ENCODE measurements around the gene ARMH4. TPM values are rescaled to one million over a fixed set of nuclear protein-coding genes. Genes with fewer than 3 reads are reported as not detected.

Gene ARMH4
- total RNA-seq, 6 experiments from 2014 or later, result 2.6 to 6.5 (median 3.7) TPM

DNA sequence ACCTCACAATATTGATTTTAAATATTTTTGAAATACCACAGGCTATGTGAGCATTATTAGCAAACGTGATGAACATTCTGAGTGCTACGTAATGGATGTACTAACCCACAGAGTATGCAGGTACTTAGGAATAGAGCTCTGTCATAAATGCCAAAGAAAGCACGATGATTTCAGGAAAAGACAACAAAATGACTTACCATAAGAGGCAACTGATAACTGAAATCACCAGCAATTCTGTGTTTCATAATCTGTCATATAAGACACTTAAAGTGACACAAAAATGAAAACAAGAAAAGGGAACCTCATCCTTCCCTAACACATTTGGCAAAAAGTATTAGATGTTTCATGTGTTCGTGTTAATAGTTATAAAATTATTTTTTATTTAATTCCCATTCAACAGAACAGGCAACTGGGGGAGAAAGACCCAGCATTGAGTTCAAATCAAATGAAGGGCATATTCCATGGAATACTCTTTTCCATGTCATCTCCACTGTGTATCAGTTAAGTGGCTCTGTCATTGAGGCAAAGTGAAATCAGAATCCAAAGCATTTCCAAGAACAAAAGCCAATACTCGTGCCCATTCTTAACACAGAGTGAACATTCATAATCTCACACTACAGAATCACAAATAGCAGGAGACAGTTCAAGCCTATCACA lies 30.4 kb downstream of the ARMH4 start:
- no peaks in the 10 kb centered on the region for H3K36me3 Mint-ChIP-seq (ENCODE audit: low read depth)
- H3K27ac Mint-ChIP-seq, result no peak overlapping the region
- H3K9me3 Mint-ChIP-seq, result peaks cover 4% of the 10 kb centered on the region; the same call in 1 of the 2 replicates
- H3K27me3 Mint-ChIP-seq (ENCODE audit: insufficient read depth), result peaks cover 10% of the 10 kb centered on the region
- no peak overlapping the region for H3K4me3 Mint-ChIP-seq
- TF ChIP-seq, protein P1, sequence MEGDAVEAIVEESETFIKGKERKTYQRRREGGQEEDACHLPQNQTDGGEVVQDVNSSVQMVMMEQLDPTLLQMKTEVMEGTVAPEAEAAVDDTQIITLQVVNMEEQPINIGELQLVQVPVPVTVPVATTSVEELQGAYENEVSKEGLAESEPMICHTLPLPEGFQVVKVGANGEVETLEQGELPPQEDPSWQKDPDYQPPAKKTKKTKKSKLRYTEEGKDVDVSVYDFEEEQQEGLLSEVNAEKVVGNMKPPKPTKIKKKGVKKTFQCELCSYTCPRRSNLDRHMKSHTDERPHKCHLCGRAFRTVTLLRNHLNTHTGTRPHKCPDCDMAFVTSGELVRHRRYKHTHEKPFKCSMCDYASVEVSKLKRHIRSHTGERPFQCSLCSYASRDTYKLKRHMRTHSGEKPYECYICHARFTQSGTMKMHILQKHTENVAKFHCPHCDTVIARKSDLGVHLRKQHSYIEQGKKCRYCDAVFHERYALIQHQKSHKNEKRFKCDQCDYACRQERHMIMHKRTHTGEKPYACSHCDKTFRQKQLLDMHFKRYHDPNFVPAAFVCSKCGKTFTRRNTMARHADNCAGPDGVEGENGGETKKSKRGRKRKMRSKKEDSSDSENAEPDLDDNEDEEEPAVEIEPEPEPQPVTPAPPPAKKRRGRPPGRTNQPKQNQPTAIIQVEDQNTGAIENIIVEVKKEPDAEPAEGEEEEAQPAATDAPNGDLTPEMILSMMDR (IDR thresholded peaks at IDR 0.05), result no peak
- DNase-seq, result no peak
- H3K4me1 Mint-ChIP-seq (ENCODE audit: low read depth), result peaks cover 8% of the 10 kb centered on the region

- Mint-ChIP-seq H3K4me3 (no peak overlapping the region), H3K36me3 (ENCODE audit: low read depth) (no peaks in the 10 kb centered on the region), H3K9me3 (peaks cover 4% of the 10 kb centered on the region; the same call in 1 of the 2 replicates), H3K4me1 (ENCODE audit: low read depth) (peaks cover 8% of the 10 kb centered on the region), H3K27me3 (ENCODE audit: insufficient read depth) (peaks cover 4% of the 10 kb centered on the region; the same call in 1 of the 2 replicates), H3K27ac (no peak overlapping the region)
- TF ChIP-seq, protein P1 (IDR thresholded peaks at IDR 0.05), result no peak
- DNase-seq, result no peak
Measured at GRCh38 chr14:58119381-58119780, 32.6 kb downstream of the ARMH4 start.

- no peaks in the 10 kb centered on the region for H3K36me3 Mint-ChIP-seq (ENCODE audit: low read depth)
- no peak overlapping the region for H3K27ac Mint-ChIP-seq
- H3K27me3 Mint-ChIP-seq (ENCODE audit: insufficient read depth), result peaks cover 7% of the 10 kb centered on the region
- peaks cover 8% of the 10 kb centered on the region for H3K4me1 Mint-ChIP-seq (ENCODE audit: low read depth)
- TF ChIP-seq, protein P1 (IDR thresholded peaks at IDR 0.05), result no peak
- DNase-seq, result no peak
- no peak overlapping the region for H3K4me3 Mint-ChIP-seq
- peaks cover 4% of the 10 kb centered on the region; the same call in 1 of the 2 replicates for H3K9me3 Mint-ChIP-seq
Measured at GRCh38 chr14:58118097-58118815, 33.8 kb downstream of the ARMH4 start.

GRCh38 chr14:58109744-58110143 lies 42.3 kb downstream of the ARMH4 start:
- TF ChIP-seq, protein P1 (IDR thresholded peaks at IDR 0.05), result no peak
- H3K36me3 Mint-ChIP-seq (ENCODE audit: low read depth), result no peaks in the 10 kb centered on the region
- no peak overlapping the region for H3K4me3 Mint-ChIP-seq
- peaks cover 18% of the 10 kb centered on the region for H3K27me3 Mint-ChIP-seq (ENCODE audit: insufficient read depth)
- no peak for DNase-seq
- peaks cover under 1% of the 10 kb centered on the region; the same call in 1 of the 2 replicates for H3K9me3 Mint-ChIP-seq
- no peak overlapping the region for H3K27ac Mint-ChIP-seq
- peaks cover 11% of the 10 kb centered on the region for H3K4me1 Mint-ChIP-seq (ENCODE audit: low read depth)

DNA sequence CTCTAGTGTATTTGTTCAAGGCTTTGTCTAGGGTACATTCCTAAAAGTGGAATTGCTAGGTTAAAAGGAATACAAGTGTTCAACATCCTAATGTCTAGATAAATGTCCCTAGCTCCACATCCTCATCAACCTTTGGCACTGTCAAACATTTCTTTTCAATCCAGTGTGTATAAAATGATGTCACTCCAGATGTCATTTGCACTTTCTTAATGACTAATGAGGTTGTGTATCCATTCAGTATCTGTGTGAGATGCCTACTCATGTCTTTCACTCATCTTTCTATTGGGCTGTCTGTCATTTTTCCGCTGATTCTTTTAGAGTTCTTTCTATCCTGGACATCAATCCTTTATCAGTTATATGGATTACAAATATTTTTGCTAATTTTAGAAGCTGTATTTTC lies 43.3 kb downstream of the ARMH4 start:
- peaks cover 17% of the 10 kb centered on the region for H3K4me1 Mint-ChIP-seq (ENCODE audit: low read depth)
- H3K27me3 Mint-ChIP-seq (ENCODE audit: insufficient read depth), result peaks cover 18% of the 10 kb centered on the region
- TF ChIP-seq, protein P1 (IDR thresholded peaks at IDR 0.05), result no peak
- H3K4me3 Mint-ChIP-seq, result no peak overlapping the region
- H3K36me3 Mint-ChIP-seq (ENCODE audit: low read depth), result no peaks in the 10 kb centered on the region
- H3K27ac Mint-ChIP-seq, result no peak overlapping the region
- no peak for DNase-seq
- no peaks in the 10 kb centered on the region for H3K9me3 Mint-ChIP-seq

All from HFFc6 (cell line).